WTC11 (cell line): ENCODE measurements around the gene SDHAF1.

Experiments
- ATF2 ChIP-seq: sonication (generic); formaldehyde crosslinking; IDR thresholded peaks from 2 replicates; pipeline ENCODE4 v1.8.1; 2022; ENCODE audit warnings: low read depth, missing genetic modification reagents, borderline replicate concordance
- CBFB ChIP-seq: sonication (generic); formaldehyde crosslinking; IDR thresholded peaks from 2 replicates; pipeline ENCODE4 v1.8.1; 2022; ENCODE audit warnings: mild to moderate bottlenecking, low read depth, missing genetic modification reagents
- CTCF ChIP-seq: fragments of 200-600 bp; IDR thresholded peaks from 2 replicates; pipeline ENCODE4 v1.8.0; 2022; ENCODE audit warnings: antibody characterized with exemption
- FOXP1 ChIP-seq: sonication (generic); formaldehyde crosslinking; IDR thresholded peaks from 2 replicates; pipeline ENCODE4 v1.8.0; 2022; ENCODE audit warnings: missing genetic modification reagents, mild to moderate bottlenecking, moderate library complexity, borderline replicate concordance
- IRF1 ChIP-seq: sonication (generic); formaldehyde crosslinking; IDR thresholded peaks from 2 replicates; pipeline ENCODE4 v1.8.0; 2023; ENCODE audit warnings: missing genetic modification reagents
- JUN ChIP-seq: sonication (generic); formaldehyde crosslinking; IDR thresholded peaks from 2 replicates; pipeline ENCODE4 v1.8.0; 2023; ENCODE audit warnings: mild to moderate bottlenecking, missing genetic modification reagents
- MAX ChIP-seq: sonication (generic); formaldehyde crosslinking; IDR thresholded peaks from 2 replicates; pipeline ENCODE4 v1.8.0; 2022; ENCODE audit warnings: mild to moderate bottlenecking, missing genetic modification reagents
- NR3C1 ChIP-seq: sonication (generic); formaldehyde crosslinking; conservative IDR thresholded peaks from 2 replicates; pipeline ENCODE4 v1.8.1; 2023; ENCODE audit warnings: low read depth, mild to moderate bottlenecking, missing genetic modification reagents
- ZNF121 ChIP-seq: sonication (generic); formaldehyde crosslinking; IDR thresholded peaks from 2 replicates; pipeline ENCODE4 v1.8.0; 2023; ENCODE audit warnings: missing genetic modification reagents
- ZNF425 ChIP-seq: fragments of 250-450 bp; sonication (Bioruptor Pico); conservative IDR thresholded peaks from 2 replicates; pipeline ENCODE4 v1.9.0; 2021; ENCODE audit warnings: mild to moderate bottlenecking

- TF ChIP-seq MAX (CRISPR knock-in tag) (no peak), CTCF (no peak), ZNF425 (CRISPR knock-in tag) (no peak), ZNF121 (no peak), IRF1 (CRISPR knock-in tag) (no peak), FOXP1 (CRISPR knock-in tag) (no peak), NR3C1 (CRISPR knock-in tag) (no peak), JUN (no peak), ATF2 (CRISPR knock-in tag) (no peak), CBFB (CRISPR knock-in tag) (no peak)
These were observed 37.5 kb downstream of the SDHAF1 start, which contains the start of gene CLIP3 for GRCh38 chr19:36032251-36033104.
